Vagina (tissue), 2 donors: ENCODE results near the gene DPH7.

ENCODE experiments used
- POLR2AphosphoS5 ChIP-seq, 2 donors: sonication (generic); formaldehyde crosslinking; IDR thresholded peaks; one replicate each; pipeline ENCODE4 v1.9.0; 2017; ENCODE audit warnings: antibody characterized with exemption in 2 of 2, mild to moderate bottlenecking in 2 of 2, low read depth in 1 of 2; ENCODE audit not compliant: insufficient read depth in 1 of 2
- TF ChIP-seq, protein P1 (sequence below), 3 experiments: fragments of 450-650 bp in 2 of 3; fragments of 200-600 bp in 1 of 3; sonication (generic) in 1 of 3; IDR thresholded peaks; one replicate each; pipeline ENCODE4 v1.5.1; 2017 to 2019; ENCODE audit warnings: antibody characterized with exemption in 3 of 3, mild to moderate bottlenecking in 2 of 3, moderate library complexity in 2 of 3

DNA sequence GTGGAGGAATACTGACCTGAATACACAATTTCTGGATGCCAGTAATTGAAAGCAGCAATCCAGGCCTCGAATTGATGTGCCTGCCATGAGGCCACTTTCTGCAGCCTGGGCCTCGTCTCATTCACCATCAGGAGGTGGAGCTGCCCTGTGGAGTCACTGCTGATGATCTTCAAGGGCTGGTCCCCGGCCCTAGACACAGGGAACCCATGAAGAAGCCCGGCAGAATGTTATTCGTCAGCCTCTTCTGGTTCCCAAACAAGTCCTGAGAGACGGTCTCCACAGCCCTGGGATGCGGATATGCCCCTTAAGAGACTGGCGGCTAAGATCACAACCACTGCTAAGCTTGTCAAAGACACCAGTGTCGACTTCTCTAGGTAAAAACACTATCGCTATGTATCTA, 4.5 kb downstream of the DPH7 start:
- TF ChIP-seq, protein P1, sequence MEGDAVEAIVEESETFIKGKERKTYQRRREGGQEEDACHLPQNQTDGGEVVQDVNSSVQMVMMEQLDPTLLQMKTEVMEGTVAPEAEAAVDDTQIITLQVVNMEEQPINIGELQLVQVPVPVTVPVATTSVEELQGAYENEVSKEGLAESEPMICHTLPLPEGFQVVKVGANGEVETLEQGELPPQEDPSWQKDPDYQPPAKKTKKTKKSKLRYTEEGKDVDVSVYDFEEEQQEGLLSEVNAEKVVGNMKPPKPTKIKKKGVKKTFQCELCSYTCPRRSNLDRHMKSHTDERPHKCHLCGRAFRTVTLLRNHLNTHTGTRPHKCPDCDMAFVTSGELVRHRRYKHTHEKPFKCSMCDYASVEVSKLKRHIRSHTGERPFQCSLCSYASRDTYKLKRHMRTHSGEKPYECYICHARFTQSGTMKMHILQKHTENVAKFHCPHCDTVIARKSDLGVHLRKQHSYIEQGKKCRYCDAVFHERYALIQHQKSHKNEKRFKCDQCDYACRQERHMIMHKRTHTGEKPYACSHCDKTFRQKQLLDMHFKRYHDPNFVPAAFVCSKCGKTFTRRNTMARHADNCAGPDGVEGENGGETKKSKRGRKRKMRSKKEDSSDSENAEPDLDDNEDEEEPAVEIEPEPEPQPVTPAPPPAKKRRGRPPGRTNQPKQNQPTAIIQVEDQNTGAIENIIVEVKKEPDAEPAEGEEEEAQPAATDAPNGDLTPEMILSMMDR (IDR thresholded peaks at IDR 0.05) = no peak
- TF ChIP-seq POLR2AphosphoS5 (IDR thresholded peaks at IDR 0.05; ENCODE audit: insufficient read depth in 1 of 2, low read depth in 1 of 2) = no peak
